GM18508 (cell line): ENCODE results near the gene TUBGCP6.
"Not testable (repeated sequence)": the region's sequence is repeated elsewhere in the genome, so short reads cannot be mapped to it uniquely, and the experiment has no call there.

Experiments
- ATAC-seq: cut with Tn5 transposase; IDR thresholded peaks from one replicate; pipeline ENCODE4 v1.9.1; 2021; ENCODE audit warnings: moderate number of reproducible peaks; ENCODE audit not compliant: insufficient read depth, unreplicated experiment

TUBGCP6 gene

DNA sequence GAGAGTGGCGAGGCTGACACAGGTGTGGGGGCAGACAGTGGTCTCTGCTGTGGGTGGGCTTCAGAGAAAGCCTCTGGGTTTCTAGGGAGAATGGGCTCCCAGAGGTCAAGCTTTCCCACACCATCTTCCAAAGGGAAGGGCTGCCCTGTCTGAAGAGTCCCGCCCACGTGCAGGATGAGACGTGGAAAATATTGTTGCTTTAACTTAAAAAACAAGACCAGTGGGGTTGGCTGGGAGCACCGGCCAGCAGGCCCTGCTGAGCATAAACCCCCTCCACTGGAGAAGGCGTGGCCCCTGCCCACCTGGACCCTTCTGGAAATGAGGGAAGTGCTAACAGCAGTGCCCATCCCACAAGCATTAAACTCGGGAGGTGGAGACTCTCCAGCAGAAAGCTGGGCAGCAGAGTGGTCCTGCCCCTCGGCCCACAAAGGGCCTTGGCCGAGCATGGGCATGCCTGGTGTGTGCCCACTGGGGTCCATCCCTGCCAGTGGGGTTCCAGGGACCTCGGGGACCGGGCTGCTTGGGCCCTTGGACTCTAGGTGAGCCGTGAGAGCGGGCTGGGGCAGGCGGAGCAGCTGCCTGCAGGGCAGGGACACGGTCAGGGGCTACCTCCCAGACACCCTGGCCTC lies 28.7 kb downstream of the TUBGCP6 start:
- no peak for ATAC-seq

GRCh38 chr22:50215297-50216054 lies 29.3 kb downstream of the TUBGCP6 start:
- ATAC-seq: no peak

GRCh38 chr22:50213263-50213662 lies 31.6 kb downstream of the TUBGCP6 start:
- ATAC-seq: no peak

GRCh38 chr22:50211147-50211546 lies 33.7 kb downstream of the TUBGCP6 start:
- ATAC-seq: no peak

DNA sequence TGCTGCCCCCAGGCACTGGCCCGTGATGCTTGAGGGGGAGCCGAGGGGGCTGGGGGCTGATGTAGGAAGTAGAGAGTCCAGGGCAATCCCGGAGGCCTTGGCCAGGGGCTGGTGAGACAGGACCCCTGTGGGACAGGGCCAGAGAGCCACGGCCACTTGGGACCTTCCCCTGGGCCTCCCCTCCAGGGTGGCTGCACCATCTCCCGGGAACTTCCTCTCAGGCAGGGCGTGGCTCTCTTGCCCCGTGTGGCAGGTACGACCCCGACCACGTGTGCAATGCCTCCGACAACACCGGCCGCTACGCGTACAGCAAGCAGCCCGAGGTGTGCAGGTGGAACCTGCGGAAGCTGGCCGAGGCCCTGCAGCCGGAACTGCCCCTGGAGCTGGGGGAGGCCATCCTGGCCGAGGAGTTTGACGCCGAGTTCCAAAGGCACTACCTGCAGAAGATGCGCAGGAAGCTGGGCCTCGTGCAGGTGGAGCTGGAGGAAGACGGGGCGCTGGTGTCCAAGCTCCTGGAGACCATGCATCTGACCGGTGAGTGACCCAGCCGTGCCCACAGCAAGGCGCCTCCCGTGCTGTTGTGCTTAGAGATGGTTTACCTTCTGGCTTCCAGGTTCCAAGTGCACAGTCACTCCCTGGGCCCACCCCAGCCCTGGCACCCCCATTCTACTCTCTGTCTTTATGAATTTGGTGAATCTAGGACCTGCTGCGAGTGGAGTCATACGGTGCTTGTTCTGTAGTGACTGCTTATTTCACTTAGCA lies 34.3 kb downstream of the TUBGCP6 start:
- no peak for ATAC-seq

GRCh38 chr22:50209893-50210292 lies 34.9 kb downstream of the TUBGCP6 start:
- ATAC-seq: no peak

GRCh38 chr22:50208939-50209892 lies 35.6 kb downstream of the TUBGCP6 start:
- ATAC-seq: no peak

DNA sequence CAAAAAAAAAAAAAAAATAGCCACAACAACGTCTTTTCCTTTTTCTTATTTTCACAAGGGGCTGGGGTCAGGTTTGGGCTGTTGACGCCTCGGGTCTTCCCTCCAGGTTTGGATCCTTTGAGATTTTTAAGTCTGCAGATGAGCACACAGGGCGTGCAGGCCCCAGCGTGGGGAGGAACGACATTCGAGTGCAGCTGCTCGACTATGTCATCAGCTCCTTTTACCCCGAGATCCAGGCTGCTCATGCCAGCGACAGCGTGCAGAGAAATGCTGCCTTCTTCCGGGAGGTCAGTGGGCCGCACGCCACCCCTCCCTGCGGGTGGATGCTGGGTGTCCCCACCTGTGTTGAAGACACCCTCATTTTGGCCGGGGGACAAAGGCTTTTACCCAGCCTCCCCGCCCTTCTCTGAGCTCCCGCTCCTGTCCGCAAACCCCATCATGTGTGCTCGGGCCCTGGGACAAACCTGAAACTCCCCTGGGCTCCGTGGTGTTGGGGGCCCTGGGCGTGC lies 36.3 kb downstream of the TUBGCP6 start:
- ATAC-seq: no peak

- ATAC-seq: no peak
Measured at GRCh38 chr22:50207383-50208140, 37.3 kb downstream of the TUBGCP6 start.

GRCh38 chr22:50206599-50206998 lies 38.2 kb downstream of the TUBGCP6 start:
- no peak for ATAC-seq

DNA sequence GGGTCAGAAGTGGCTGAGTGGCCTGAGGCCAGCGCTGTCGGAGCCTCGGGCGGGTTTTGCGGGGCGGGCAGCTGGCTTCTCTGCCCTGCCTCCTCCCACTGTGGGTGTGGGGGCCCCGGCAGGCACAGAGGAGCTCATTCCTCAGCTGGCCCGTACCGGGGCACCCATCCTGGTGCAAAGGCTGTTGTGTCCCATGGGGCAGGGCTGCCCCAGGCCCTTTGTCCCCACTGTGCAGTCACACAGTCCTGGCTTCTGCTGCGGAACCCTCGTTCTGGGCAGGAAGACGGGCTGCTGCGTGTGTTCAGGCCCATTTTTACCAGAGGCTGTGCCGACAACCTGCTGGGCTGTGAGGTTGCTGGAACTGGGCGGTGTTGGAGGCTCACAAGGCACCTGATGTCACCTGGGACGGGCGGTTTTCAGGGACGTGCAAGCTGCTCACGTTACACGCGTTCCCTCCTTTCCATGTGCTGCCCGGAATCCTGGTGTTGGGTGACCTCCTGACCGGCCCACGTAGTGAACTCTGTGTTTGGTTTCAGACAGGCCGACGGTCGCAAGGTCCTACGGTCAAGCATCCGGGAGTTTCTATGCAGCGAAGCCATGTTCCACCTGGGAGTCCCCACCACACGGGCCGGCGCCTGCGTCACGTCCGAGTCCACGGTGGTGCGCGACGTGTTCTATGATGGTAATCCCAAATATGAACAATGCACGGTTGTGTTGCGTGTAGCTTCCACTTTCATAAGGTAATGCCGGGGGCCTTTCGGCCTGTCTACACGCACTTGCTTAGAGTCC lies 38.8 kb downstream of the TUBGCP6 start:
- no peak for ATAC-seq

DNA sequence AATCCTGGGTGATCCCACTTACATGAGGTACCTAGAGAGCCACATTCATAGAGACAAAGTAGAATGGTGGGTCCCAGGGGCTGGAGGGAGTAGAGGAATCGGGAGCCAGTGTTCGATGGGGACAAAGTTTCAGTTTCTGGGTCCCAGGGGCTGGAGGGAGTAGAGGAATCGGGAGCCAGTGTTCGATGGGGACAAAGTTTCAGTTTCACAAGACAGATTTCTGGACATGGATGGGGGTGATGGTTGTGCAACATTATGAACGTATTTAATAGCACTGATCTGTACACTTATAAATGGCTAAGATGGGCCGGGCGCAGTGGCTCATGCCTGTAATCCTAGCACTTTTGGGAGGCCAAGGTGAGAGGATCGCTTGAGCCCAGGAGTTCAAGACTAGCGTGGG lies 39.8 kb downstream of the TUBGCP6 start:
- ATAC-seq: not testable (repeated sequence)

- no peak for ATAC-seq
Measured at GRCh38 chr22:50204571-50204970, 40.3 kb downstream of the TUBGCP6 start.

DNA sequence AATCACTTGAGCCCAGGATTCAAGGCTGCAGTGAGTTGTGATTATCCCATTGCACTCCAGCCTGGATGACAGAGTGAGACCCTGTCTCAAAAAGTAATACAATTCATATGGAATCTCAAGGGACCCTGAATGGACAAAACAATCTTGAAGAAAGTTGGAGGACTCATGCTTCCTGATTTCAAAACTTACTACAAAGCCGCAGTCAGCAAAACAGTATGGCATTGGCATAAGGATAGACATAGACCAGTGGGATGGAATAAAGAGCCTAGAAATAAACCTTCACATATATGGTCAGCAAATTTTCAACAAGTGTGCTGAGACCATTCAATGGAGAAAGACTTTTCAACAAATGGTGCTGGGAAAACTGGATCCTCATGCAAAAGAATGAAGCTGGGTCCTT lies 41.5 kb downstream of the TUBGCP6 start:
- ATAC-seq: no peak

- ATAC-seq: no peak
Measured at GRCh38 chr22:50202130-50202666, 42.6 kb downstream of the TUBGCP6 start.

DNA sequence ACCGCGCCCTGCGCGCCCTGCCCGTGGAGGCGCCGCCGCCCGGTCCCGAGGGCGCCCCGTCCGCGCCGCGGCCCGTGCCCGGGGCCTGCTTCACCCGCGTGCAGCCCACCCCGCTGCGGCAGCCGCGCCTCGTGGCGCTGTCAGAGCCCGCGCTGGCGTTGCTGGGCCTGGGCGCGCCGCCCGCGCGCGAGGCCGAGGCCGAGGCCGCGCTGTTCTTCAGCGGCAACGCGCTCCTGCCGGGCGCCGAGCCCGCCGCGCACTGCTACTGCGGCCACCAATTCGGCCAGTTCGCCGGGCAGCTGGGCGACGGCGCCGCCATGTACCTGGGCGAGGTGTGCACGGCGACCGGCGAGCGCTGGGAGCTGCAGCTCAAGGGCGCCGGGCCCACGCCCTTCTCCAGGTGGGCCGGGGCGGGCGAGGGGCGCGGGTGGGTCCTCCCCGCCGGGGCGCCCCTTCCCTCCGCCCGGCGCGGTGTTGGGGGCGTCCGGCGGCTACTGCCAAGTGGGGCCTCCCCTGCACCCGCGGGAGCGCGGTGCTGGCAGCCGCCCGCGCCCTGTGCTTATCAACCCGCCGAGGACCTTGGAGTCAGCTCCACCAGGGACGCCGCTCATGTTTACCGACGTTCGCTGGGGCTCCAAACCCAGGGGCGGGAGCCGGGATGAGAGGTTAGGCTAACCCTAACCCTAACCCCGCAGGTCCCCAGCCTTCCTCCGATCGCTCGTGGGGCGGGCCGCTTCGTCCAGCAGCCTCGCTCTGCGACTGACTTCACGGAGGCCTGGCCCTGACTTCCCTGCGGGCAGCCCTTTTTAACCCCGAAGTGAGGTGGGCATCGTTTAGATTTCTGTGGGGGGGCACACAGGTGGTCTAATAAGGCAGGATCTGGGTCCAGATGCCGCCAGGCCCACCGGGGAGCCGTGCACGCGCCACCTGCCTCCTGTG lies 43.4 kb downstream of the TUBGCP6 start:
- no peak for ATAC-seq
